ENCODE results near the gene CLCF1.
"Not testable (repeated sequence)": the region's sequence is repeated elsewhere in the genome, so short reads cannot be mapped to it uniquely, and the experiment has no call there.

GRCh38 chr11:67402192-67402839, 28.9 kb upstream of the CLCF1 start:
- not testable (repeated sequence) for TF ChIP-seq POLR2AphosphoS5 (IDR thresholded peaks at IDR 0.05); CTCF (IDR thresholded peaks at IDR 0.05; ENCODE audit: poor library complexity, severe bottlenecking); REST (IDR thresholded peaks at IDR 0.05; ENCODE audit: borderline replicate concordance); EZH2 (IDR thresholded peaks at IDR 0.05; ENCODE audit: borderline replicate concordance, insufficient read depth, low read length, poor library complexity, severe bottlenecking); TAF1 (IDR thresholded peaks at IDR 0.05; ENCODE audit: low read depth); EP300 (conservative IDR thresholded peaks at IDR 0.05; ENCODE audit: poor library complexity, severe bottlenecking)

All from neural cell (in vitro differentiated cells).